Stimulated activated effector memory CD8-positive, alpha-beta T cell treated with anti-CD3 and anti-CD28 coated beads, Interleukin-12 subunit alpha, Interleukin-12 subunit beta, amount 100 ng/mL, for 72 hours (primary cell): ENCODE results near the gene ERI3.

Experiments used
- ATAC-seq: fragments of 150-1000 bp; cut with Tn5 transposase; 2 replicates; pipeline ENCODE4 v1.10.0; 2021
- DNase-seq, 2 donors: peaks; one replicate each; pipeline ENCODE4 v3.0.0; 2021 to 2022; ENCODE audit warnings: low spot score in 2 of 2
- H3K27ac Mint-ChIP-seq: one replicate; pipeline ENCODE4 v1.8.0; 2022; ENCODE audit warnings: mild to moderate bottlenecking, mixed read lengths
- H3K36me3 Mint-ChIP-seq: one replicate; pipeline ENCODE4 v1.8.0; 2022; ENCODE audit warnings: mild to moderate bottlenecking, mixed read lengths
- H3K4me1 Mint-ChIP-seq: one replicate; pipeline ENCODE4 v1.8.0; 2022; ENCODE audit warnings: mixed read lengths
- H3K4me3 Mint-ChIP-seq: one replicate; pipeline ENCODE4 v1.8.0; 2022; ENCODE audit warnings: mild to moderate bottlenecking, mixed read lengths
- H3K9me3 Mint-ChIP-seq: one replicate; pipeline ENCODE4 v1.8.0; 2022; ENCODE audit warnings: mixed read lengths

Gene ERI3, protein sequence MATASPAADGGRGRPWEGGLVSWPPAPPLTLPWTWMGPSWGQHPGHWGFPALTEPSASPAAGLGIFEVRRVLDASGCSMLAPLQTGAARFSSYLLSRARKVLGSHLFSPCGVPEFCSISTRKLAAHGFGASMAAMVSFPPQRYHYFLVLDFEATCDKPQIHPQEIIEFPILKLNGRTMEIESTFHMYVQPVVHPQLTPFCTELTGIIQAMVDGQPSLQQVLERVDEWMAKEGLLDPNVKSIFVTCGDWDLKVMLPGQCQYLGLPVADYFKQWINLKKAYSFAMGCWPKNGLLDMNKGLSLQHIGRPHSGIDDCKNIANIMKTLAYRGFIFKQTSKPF

DNA sequence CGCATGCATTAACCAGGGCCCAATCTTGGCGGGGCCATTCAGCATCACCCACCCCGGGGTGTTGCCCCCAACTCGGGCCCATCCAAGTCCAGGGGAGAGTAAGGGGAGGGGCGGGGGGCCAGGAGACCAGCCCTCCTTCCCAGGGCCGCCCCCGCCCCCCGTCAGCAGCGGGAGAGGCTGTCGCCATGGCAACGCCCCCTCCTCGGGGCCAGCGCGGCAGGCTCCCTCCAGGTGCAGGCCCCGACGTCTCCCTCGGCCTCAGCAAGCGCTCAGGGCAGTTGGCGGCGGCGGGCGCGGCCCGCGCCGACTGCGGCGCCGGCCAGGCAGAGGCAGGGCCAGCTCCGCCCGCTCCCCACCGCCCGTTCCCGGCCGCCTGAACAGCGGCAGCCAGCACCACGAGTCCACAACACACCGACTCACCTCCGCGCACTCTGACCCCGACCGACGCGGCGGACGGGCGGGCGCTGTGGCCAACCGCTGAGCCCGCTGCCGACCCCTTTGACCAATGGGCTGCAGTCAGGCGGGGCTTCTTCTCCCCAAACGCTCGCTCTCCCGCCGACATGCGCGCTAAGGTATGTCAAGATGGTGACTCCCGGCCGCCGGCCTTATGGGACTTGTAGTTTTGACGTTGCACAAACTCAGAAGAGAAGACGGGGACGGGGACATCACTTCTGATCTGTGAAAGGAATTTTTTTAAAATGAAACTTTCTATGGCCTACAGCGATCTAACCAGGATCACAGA lies at the start of gene ERI3:
ERI3 (minus strand) TSS at position 418 of the 742 bp plus-strand sequence; CDS start at position 187, 231 bp downstream.
- H3K27ac Mint-ChIP-seq, result peak within 1 kb of the TSS; percentile 96
- peak; percentile 91 to 97 for DNase-seq

DNA sequence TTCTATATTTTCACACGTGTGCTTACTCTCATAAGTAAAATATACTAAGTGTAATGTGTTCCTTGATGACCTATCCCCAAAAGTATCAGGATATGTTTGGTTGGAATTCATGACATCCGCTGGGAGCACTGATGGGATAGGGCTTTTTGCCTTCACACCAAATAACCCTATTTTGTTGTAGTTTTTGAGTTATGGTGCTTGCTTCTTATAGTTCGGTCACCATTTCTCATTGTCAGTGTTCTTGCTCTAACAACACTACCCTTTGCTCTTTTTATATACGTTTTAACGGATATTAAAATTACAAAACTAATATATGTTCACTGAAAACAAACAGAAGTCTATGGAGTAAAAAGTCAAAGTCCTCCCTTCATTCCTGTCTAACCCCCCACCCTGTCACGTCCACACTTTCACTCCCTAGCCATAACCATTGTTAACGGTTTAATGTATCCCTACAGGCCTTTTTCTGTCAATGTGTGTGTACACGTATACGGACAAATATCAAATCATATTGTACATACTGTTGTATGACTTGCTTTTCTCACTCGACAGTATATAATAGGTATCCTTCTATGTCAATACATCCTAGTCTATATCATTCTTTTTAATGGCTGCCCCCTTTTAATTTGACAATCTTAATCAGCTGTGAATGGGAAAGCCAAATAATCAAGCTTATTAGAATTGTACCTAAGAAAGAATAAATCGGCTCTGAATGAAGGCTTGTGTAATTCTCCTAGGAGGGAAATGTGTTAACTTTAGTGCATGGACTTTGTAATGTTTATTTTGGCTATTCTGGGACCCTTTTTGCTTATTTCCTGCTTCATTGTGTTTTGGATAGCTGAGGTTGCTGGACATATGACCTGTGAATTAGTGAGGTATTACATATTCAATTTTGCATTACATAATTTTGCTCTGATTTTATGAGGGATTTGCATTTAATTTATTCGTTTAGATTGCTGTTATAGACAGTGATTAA lies 46.5 kb upstream of the ERI3 start:
- Mint-ChIP-seq H3K27ac (no peak overlapping the region), H3K36me3 (no peaks in the 10 kb centered on the region), H3K4me1 (peaks cover 16% of the 10 kb centered on the region), H3K9me3 (no peaks in the 10 kb centered on the region), H3K4me3 (no peak overlapping the region)
- ATAC-seq, result no peak
- DNase-seq, result no peak

More for the DNA sequence above, at the start of gene ERI3:
- H3K4me3 Mint-ChIP-seq, result peak within 1 kb of the TSS; percentile 86
- H3K36me3 Mint-ChIP-seq, result peaks cover 6% of the 10 kb centered on the region
- ATAC-seq, result peak; percentile 100
- H3K4me1 Mint-ChIP-seq, result peaks cover 35% of the 10 kb centered on the region
- no peaks in the 10 kb centered on the region for H3K9me3 Mint-ChIP-seq

DNA sequence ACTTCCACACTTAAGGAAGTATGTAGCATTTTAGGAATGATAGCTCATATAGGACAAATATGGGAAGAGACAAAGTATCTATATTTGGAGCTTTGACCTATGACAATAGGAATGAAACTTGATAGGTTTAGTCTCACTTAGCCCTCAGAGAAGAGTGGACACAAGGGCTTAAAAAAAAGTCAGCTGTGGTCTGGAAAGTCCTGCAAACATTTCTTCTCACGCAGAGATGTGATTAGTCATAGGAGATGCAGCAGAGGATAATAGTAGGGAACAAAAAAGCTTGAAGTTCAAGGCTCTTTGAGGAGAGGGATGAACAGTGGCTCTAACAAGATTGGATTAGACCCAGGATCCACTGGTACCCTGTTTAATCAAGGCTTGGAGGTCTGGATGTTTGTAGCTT lies 35.2 kb upstream of the ERI3 start:
- no peak for DNase-seq
- Mint-ChIP-seq H3K4me1 (no peaks in the 10 kb centered on the region), H3K27ac (no peak overlapping the region), H3K36me3 (no peaks in the 10 kb centered on the region), H3K4me3 (no peak overlapping the region), H3K9me3 (no peaks in the 10 kb centered on the region)
- ATAC-seq, result no peak

DNA sequence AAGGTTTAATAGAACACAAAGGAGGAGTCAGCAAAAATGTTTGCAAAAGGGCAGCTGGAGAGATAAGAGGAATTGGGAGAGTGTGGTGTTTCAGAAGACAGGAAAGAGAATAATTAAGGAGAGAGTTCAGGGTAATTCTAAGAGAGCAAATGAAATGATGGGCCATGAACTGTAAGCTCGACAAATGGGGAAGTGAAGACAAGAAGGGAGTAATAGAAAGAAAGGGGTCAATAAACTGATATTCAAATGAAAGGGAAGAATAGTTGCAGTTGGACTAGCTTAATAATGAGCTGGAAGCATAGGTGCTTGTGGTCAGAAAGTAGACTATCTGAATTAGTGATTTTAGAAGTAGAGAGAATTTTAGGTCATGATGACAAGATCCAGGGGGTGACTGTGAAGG lies 34.4 kb upstream of the ERI3 start:
- H3K9me3 Mint-ChIP-seq, result no peaks in the 10 kb centered on the region
- no peak overlapping the region for H3K4me3 Mint-ChIP-seq
- no peaks in the 10 kb centered on the region for H3K36me3 Mint-ChIP-seq
- DNase-seq (no peak), ATAC-seq (no peak)
- H3K4me1 Mint-ChIP-seq, result no peaks in the 10 kb centered on the region
- H3K27ac Mint-ChIP-seq, result no peak overlapping the region

DNA sequence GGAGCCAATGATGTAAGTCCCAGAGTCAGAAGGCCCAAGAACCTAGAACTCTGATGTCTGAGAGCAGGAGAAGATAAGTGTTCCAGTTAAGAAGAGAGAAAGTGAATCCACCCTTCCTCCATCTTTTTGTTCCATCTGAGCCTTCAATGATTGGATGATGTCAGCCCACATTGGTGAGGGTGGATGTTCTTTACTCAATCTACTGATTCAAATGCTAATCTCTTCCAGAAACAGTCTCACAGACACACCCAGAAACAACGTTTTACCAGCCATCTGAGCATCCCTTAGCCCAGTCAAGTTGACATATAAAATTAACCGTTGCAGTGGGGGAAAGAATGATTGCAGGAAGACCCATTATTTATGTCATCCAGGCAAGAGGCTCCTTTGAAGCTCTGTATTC lies 33.5 kb upstream of the ERI3 start:
- H3K9me3 Mint-ChIP-seq, result no peaks in the 10 kb centered on the region
- H3K27ac Mint-ChIP-seq, result no peak overlapping the region
- DNase-seq (no peak), ATAC-seq (no peak)
- no peaks in the 10 kb centered on the region for H3K36me3 Mint-ChIP-seq
- H3K4me1 Mint-ChIP-seq, result no peaks in the 10 kb centered on the region
- H3K4me3 Mint-ChIP-seq, result no peak overlapping the region

DNA sequence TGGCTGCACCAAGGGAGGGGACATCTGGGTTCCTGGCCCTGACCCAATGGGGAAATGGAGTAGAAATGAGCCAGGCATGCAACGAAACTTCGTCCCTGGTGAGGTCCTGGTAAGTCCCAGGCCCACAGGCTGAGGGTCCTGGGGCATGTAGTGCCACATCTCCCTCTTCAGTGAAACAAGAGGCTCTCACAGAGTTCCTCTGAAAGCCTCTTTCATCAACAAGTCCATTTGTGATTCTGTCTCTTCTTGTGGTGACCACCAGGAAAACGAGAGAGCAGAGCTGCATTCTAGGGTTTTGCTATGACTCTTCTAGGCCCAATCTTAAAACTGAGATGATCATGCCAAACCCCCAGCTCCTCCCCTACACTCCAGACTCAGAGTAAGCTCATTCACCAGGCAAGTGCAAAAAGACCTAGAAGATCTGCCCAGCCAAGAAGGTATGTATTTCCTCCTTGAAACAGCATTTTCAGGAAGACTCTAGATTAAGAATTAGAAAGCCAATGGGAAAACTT lies 25.7 kb upstream of the ERI3 start:
- ATAC-seq (peak; percentile 67), DNase-seq (no peak)
- Mint-ChIP-seq H3K4me1 (no peaks in the 10 kb centered on the region), H3K9me3 (no peaks in the 10 kb centered on the region), H3K4me3 (no peak overlapping the region), H3K36me3 (no peaks in the 10 kb centered on the region), H3K27ac (no peak overlapping the region)

DNA sequence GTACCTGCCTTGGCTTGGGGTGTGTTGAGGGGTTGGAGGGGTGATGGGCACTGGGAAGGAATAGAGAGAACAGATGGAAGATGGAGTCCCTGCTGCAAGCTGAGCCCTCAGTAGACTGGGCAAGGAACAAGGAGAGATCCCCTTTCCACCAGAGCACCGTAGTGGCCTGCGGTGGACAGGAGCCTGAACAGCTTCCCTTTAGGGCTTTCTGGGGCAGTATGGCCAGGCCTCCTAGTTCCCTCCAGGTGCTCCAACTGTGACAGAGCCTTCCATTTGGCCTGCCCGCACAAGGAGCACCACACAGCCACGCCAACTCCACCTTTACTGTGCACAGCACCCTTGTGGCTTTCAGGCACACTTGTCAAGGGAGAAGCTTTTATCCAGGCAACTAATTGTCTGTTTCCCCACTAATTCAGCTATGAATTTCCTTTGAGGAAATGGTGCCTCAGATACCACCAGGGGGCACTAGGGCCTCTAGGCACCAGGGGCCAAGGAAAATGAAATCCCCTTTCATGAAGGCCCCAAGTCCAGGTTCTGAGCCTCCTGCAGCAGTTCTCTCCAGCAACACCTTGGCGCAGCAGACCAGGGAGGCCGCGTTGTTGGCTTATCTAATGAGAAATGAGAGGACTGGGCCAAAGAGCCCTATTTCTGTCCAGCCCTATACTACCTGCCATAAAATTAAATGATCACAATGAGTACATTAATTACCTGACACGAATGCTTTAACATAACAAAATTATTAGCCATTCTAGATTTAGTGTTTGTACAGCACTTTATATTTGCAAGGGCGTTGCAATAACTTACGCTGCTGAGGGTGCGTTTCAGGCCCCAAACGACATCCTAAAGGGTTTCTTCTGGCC lies 23.1 kb upstream of the ERI3 start:
- Mint-ChIP-seq H3K4me1 (no peaks in the 10 kb centered on the region), H3K9me3 (no peaks in the 10 kb centered on the region), H3K36me3 (no peaks in the 10 kb centered on the region), H3K27ac (no peak overlapping the region), H3K4me3 (no peak overlapping the region)
- peak; percentile 49 for ATAC-seq
- DNase-seq, result peak; percentile 24 to 65

DNA sequence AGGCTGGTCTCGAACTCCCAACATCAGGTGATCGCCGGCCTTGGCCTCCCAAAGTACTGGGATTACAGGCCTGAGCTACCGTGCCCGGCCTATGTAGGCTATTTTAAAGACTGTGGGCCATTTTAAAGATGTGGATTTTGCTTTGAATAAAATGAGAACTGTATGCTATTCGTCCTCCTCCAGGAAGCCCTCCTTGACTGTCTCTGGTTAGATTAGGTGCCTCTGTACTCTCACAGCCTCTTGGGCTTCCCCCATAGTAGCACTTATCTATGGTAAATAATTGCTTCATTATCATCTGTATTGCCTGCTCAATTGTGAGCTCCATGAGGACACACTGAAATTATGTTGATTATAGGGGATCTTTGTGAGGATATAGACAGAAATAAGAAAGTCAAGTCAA lies 20.5 kb upstream of the ERI3 start:
- DNase-seq (no peak), ATAC-seq (no peak)
- H3K4me1 Mint-ChIP-seq, result no peaks in the 10 kb centered on the region
- no peak overlapping the region for H3K4me3 Mint-ChIP-seq
- H3K27ac Mint-ChIP-seq, result no peak overlapping the region
- H3K36me3 Mint-ChIP-seq, result no peaks in the 10 kb centered on the region
- no peaks in the 10 kb centered on the region for H3K9me3 Mint-ChIP-seq

DNA sequence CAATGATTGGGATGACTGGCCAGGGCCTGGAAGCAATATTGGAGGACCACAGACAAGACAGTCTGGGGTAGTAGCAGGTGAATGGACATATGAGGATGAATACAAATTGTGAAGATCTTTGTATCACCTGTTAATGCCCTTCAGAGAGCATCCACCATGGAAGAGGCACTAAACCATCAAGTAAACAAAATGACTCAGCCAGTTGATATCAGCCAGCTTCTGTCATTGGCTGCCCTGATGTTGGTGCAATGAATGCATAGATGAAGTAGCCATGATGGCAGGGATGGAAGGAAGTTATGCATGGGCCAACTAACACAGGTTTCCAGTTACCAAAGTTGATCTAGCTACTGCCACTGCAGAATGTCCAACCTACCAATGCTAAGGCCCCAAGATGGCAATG lies 16.1 kb upstream of the ERI3 start:
- Mint-ChIP-seq H3K9me3 (no peaks in the 10 kb centered on the region), H3K36me3 (no peaks in the 10 kb centered on the region), H3K4me1 (no peaks in the 10 kb centered on the region), H3K4me3 (no peak overlapping the region), H3K27ac (no peak overlapping the region)
- no peak for ATAC-seq
- no peak for DNase-seq

DNA sequence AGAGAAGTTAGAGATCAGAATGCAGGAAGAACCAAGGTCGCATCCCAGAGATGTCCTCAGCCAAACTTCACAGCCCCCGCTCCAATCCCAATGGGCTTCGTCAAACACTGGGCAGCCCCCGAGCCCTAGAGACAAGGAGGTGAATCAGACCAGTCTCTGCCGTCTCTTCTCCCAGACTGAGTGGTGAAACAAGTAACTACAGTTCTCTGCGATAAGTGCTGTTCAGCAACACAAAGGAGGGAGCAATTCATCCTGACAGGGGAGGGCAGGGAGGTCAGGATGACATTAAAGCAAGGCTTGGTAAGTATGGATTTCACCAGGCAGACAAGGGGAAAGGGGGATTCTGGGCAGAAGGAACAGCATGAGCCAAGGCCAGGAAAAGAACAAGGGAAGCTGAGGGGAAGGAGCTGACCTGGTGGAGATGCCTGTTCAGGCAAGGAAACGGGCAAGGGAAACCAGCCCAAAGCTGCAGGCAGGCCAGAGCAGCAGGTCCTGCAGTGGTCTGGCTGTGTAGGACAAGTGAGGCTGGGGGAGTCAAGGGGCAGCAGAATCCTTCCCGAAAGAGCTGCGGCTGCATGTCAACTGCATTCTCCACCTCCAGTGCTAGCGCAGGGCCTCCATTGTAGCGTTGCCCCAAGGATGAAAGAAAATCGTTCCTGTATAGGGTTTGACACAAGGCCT lies 13.6 kb upstream of the ERI3 start:
- DNase-seq (no peak), ATAC-seq (no peak)
- H3K36me3 Mint-ChIP-seq, result no peaks in the 10 kb centered on the region
- no peaks in the 10 kb centered on the region for H3K4me1 Mint-ChIP-seq
- H3K9me3 Mint-ChIP-seq, result no peaks in the 10 kb centered on the region
- H3K4me3 Mint-ChIP-seq, result no peak overlapping the region
- peak overlapping the region; percentile 13 for H3K27ac Mint-ChIP-seq

DNA sequence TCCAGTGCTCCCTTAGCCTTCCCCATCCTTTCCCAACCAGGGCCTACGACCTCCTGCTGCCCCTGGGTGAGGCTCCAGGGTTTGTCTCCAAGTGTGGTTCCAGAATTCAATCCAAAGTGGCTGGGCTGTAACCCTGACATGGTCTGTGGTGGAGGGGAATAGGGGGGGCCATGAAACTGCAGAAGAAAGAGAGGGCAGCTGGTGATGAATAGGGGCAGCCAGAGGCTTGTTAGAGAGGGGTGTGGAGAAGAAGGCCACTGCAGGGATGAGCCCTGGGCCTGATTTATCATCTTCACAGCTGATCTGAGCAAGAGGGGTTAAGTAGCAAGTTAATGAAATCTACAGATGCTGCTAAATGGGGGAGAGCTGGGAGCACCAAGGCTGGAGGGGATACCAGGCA lies 12.9 kb upstream of the ERI3 start:
- no peak for DNase-seq
- H3K4me1 Mint-ChIP-seq, result no peaks in the 10 kb centered on the region
- H3K27ac Mint-ChIP-seq, result peak overlapping the region; percentile 13
- H3K36me3 Mint-ChIP-seq, result no peaks in the 10 kb centered on the region
- H3K9me3 Mint-ChIP-seq, result no peaks in the 10 kb centered on the region
- H3K4me3 Mint-ChIP-seq, result no peak overlapping the region
- no peak for ATAC-seq

DNA sequence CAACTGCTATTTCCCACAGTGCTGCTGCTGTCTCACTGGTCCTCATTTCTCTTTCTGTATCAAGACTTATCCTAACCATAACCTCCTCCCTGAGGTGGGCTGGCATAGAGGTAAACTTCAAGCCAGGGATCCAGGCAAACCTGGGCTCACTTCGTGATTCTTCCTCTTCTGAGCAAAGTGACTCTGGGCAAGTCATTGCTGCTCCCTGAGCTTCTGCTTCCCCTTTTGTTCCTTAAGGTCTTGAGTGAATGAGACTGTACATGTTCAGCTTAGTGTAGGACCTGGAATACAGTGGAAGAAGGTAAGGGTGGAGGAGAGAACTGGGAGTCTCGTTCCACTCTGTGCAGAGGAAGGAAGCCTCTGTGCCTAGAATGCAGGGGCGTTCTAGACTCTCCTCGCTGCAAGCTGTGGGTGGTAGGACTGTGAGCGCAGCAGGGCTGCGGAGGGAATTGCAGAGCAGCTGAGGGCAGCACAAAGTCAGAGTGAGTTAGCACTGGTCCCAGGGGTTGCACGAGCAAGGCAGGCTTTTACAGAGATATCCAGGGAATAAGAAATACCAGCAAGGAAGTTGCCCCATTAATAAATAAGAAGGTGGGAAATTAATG lies 11.4 kb upstream of the ERI3 start:
- no peak overlapping the region for H3K27ac Mint-ChIP-seq
- no peaks in the 10 kb centered on the region for H3K9me3 Mint-ChIP-seq
- H3K4me1 Mint-ChIP-seq, result no peaks in the 10 kb centered on the region
- ATAC-seq (no peak), DNase-seq (no peak)
- no peak overlapping the region for H3K4me3 Mint-ChIP-seq
- H3K36me3 Mint-ChIP-seq, result no peaks in the 10 kb centered on the region

DNA sequence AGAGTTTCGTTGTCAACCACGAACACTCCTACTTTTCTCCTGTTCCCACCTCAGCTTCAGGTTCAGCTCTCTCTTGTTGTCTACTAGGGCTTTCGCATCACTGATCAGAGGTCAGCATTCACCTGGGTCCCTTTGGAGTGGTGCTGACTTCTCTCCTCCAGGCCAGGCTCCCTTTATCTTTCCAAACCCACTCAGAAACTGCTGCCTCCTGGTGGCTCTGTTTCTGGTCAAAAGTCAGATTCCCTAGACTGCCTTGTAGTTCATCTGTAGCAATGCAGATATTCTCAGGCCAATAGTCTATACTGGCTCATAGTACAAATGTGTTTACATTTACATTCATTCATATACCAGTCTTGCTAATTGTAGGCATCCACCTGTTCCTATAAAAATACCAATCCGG lies 6.4 kb upstream of the ERI3 start:
- ATAC-seq, result no peak
- no peaks in the 10 kb centered on the region for H3K4me1 Mint-ChIP-seq
- no peak overlapping the region for H3K27ac Mint-ChIP-seq
- no peak for DNase-seq
- H3K4me3 Mint-ChIP-seq, result no peak overlapping the region
- H3K36me3 Mint-ChIP-seq, result no peaks in the 10 kb centered on the region
- H3K9me3 Mint-ChIP-seq, result no peaks in the 10 kb centered on the region
